ENCODE results near the gene YARS2. TPM values are rescaled to one million over a fixed set of nuclear protein-coding genes. Genes with fewer than 3 reads are reported as not detected.

YARS2 gene
- total RNA-seq, 1 donor, result 16.3 TPM

GRCh38 chr12:32768518-32768917, 12.8 kb upstream of the YARS2 start:
- Histone ChIP-seq H3K4me1 (ENCODE audit: insufficient read depth, low read length) (no peaks in the 10 kb centered on the region), H3K4me3 (ENCODE audit: low read length) (no peak overlapping the region), H3K27me3 (ENCODE audit: insufficient read depth, low read length) (peaks cover 14% of the 10 kb centered on the region), H3K9me3 (ENCODE audit: low read depth, low read length) (no peaks in the 10 kb centered on the region)

GRCh38 chr12:32765906-32766305, 10.2 kb upstream of the YARS2 start:
- Histone ChIP-seq H3K4me3 (ENCODE audit: low read length) (no peak overlapping the region), H3K4me1 (ENCODE audit: insufficient read depth, low read length) (peaks cover 13% of the 10 kb centered on the region), H3K27me3 (ENCODE audit: insufficient read depth, low read length) (peaks cover 7% of the 10 kb centered on the region), H3K9me3 (ENCODE audit: low read depth, low read length) (no peaks in the 10 kb centered on the region)

- H3K4me1 ChIP-seq (ENCODE audit: insufficient read depth, low read length), result peaks cover 13% of the 10 kb centered on the region
- H3K27me3 ChIP-seq (ENCODE audit: insufficient read depth, low read length), result no peaks in the 10 kb centered on the region
- no peaks in the 10 kb centered on the region for H3K9me3 ChIP-seq (ENCODE audit: low read depth, low read length)
- no peak overlapping the region for H3K4me3 ChIP-seq (ENCODE audit: low read length)
These were observed 6.0 kb upstream of the YARS2 start for GRCh38 chr12:32761716-32762115.

- Histone ChIP-seq H3K27me3 (ENCODE audit: insufficient read depth, low read length) (no peaks in the 10 kb centered on the region), H3K4me3 (ENCODE audit: low read length) (no peak overlapping the region), H3K9me3 (ENCODE audit: low read depth, low read length) (no peaks in the 10 kb centered on the region), H3K4me1 (ENCODE audit: insufficient read depth, low read length) (peaks cover 27% of the 10 kb centered on the region)
These were observed 1.5 kb upstream of the YARS2 start for GRCh38 chr12:32757157-32757556.

- H3K27me3 ChIP-seq (ENCODE audit: insufficient read depth, low read length), result no peaks in the 10 kb centered on the region
- H3K4me3 ChIP-seq (ENCODE audit: low read length), result peak overlapping the region; percentile 93
- no peaks in the 10 kb centered on the region for H3K9me3 ChIP-seq (ENCODE audit: low read depth, low read length)
- peaks cover 21% of the 10 kb centered on the region for H3K4me1 ChIP-seq (ENCODE audit: insufficient read depth, low read length)
These were observed 874 bp upstream of the YARS2 start for GRCh38 chr12:32756476-32757066.

- Histone ChIP-seq H3K4me1 (ENCODE audit: insufficient read depth, low read length) (peaks cover 16% of the 10 kb centered on the region), H3K27me3 (ENCODE audit: insufficient read depth, low read length) (no peaks in the 10 kb centered on the region), H3K9me3 (ENCODE audit: low read depth, low read length) (no peaks in the 10 kb centered on the region), H3K4me3 (ENCODE audit: low read length) (peak overlapping the region; percentile 93)
These were observed 545 bp downstream of the YARS2 start for GRCh38 chr12:32755051-32755653.

GRCh38 chr12:32754111-32754510, 1.6 kb downstream of the YARS2 start:
- Histone ChIP-seq H3K4me1 (ENCODE audit: insufficient read depth, low read length) (peaks cover 16% of the 10 kb centered on the region), H3K4me3 (ENCODE audit: low read length) (no peak overlapping the region), H3K27me3 (ENCODE audit: insufficient read depth, low read length) (no peaks in the 10 kb centered on the region), H3K9me3 (ENCODE audit: low read depth, low read length) (no peaks in the 10 kb centered on the region)

GRCh38 chr12:32753605-32754004, 2.1 kb downstream of the YARS2 start:
- Histone ChIP-seq H3K4me3 (ENCODE audit: low read length) (no peak overlapping the region), H3K9me3 (ENCODE audit: low read depth, low read length) (no peaks in the 10 kb centered on the region), H3K4me1 (ENCODE audit: insufficient read depth, low read length) (peaks cover 16% of the 10 kb centered on the region), H3K27me3 (ENCODE audit: insufficient read depth, low read length) (no peaks in the 10 kb centered on the region)

- H3K9me3 ChIP-seq (ENCODE audit: low read depth, low read length), result no peaks in the 10 kb centered on the region
These were observed 12.4 kb downstream of the YARS2 start for GRCh38 chr12:32743264-32743663.

GRCh38 chr12:32742133-32742532, 13.6 kb downstream of the YARS2 start:
- Histone ChIP-seq H3K4me3 (ENCODE audit: low read length) (no peak overlapping the region), H3K27me3 (ENCODE audit: insufficient read depth, low read length) (no peaks in the 10 kb centered on the region), H3K4me1 (ENCODE audit: insufficient read depth, low read length) (no peaks in the 10 kb centered on the region), H3K9me3 (ENCODE audit: low read depth, low read length) (no peaks in the 10 kb centered on the region)

More at GRCh38 chr12:32743264-32743663, 12.4 kb downstream of the YARS2 start:
- Histone ChIP-seq H3K4me1 (ENCODE audit: insufficient read depth, low read length) (no peaks in the 10 kb centered on the region), H3K27me3 (ENCODE audit: insufficient read depth, low read length) (no peaks in the 10 kb centered on the region), H3K4me3 (ENCODE audit: low read length) (no peak overlapping the region)

- Histone ChIP-seq H3K4me3 (ENCODE audit: low read length) (no peak overlapping the region), H3K27me3 (ENCODE audit: insufficient read depth, low read length) (no peaks in the 10 kb centered on the region), H3K4me1 (ENCODE audit: insufficient read depth, low read length) (no peaks in the 10 kb centered on the region), H3K9me3 (ENCODE audit: low read depth, low read length) (no peaks in the 10 kb centered on the region)
These were observed 16.4 kb downstream of the YARS2 start for GRCh38 chr12:32739279-32739678.

- Histone ChIP-seq H3K4me1 (ENCODE audit: insufficient read depth, low read length) (no peaks in the 10 kb centered on the region), H3K27me3 (ENCODE audit: insufficient read depth, low read length) (no peaks in the 10 kb centered on the region), H3K4me3 (ENCODE audit: low read length) (no peak overlapping the region), H3K9me3 (ENCODE audit: low read depth, low read length) (no peaks in the 10 kb centered on the region)
These were observed 18.0 kb downstream of the YARS2 start for GRCh38 chr12:32737715-32738114.

- Histone ChIP-seq H3K4me1 (ENCODE audit: insufficient read depth, low read length) (no peaks in the 10 kb centered on the region), H3K27me3 (ENCODE audit: insufficient read depth, low read length) (no peaks in the 10 kb centered on the region), H3K9me3 (ENCODE audit: low read depth, low read length) (no peaks in the 10 kb centered on the region), H3K4me3 (ENCODE audit: low read length) (no peak overlapping the region)
These were observed 19.3 kb downstream of the YARS2 start for GRCh38 chr12:32736445-32736844.

- H3K27me3 ChIP-seq (ENCODE audit: insufficient read depth, low read length), result no peaks in the 10 kb centered on the region
- no peaks in the 10 kb centered on the region for H3K4me1 ChIP-seq (ENCODE audit: insufficient read depth, low read length)
- H3K4me3 ChIP-seq (ENCODE audit: low read length), result no peak overlapping the region
- H3K9me3 ChIP-seq (ENCODE audit: low read depth, low read length), result no peaks in the 10 kb centered on the region
These were observed 20.7 kb downstream of the YARS2 start for GRCh38 chr12:32734952-32735351.

GRCh38 chr12:32727237-32727636, 28.5 kb downstream of the YARS2 start:
- no peaks in the 10 kb centered on the region for H3K4me1 ChIP-seq (ENCODE audit: insufficient read depth, low read length)
- no peaks in the 10 kb centered on the region for H3K9me3 ChIP-seq (ENCODE audit: low read depth, low read length)
- no peak overlapping the region for H3K4me3 ChIP-seq (ENCODE audit: low read length)
- no peaks in the 10 kb centered on the region for H3K27me3 ChIP-seq (ENCODE audit: insufficient read depth, low read length)

- no peaks in the 10 kb centered on the region for H3K27me3 ChIP-seq (ENCODE audit: insufficient read depth, low read length)
- no peak overlapping the region for H3K4me3 ChIP-seq (ENCODE audit: low read length)
- H3K4me1 ChIP-seq (ENCODE audit: insufficient read depth, low read length), result no peaks in the 10 kb centered on the region
- H3K9me3 ChIP-seq (ENCODE audit: low read depth, low read length), result no peaks in the 10 kb centered on the region
These were observed 29.4 kb downstream of the YARS2 start for GRCh38 chr12:32726286-32726685.

Data from mononuclear cell (primary cell).